BLaER1 treated with 17β-estradiol and CSF1 and Interleukin-3, amounts not matched to agents 10 nM and 100 nM (cell line): ENCODE data around the gene HERPUD1.

Source experiments
- H3K27ac ChIP-seq, 11 experiments: shearing (Covaris generic); formaldehyde crosslinking; 2 replicates each; pipeline ENCODE4 v1.8.1; 2022
- H3K27me3 ChIP-seq, 11 experiments: shearing (Covaris generic); formaldehyde crosslinking; 2 replicates each; pipeline ENCODE4 v1.8.1; 2022
- H3K36me3 ChIP-seq, 11 experiments: shearing (Covaris generic); formaldehyde crosslinking; 2 replicates each; pipeline ENCODE4 v1.8.1; 2022
- H3K4me1 ChIP-seq, 10 experiments: shearing (Covaris generic); formaldehyde crosslinking; 2 replicates each; pipeline ENCODE4 v1.8.1; 2022
- H3K4me2 ChIP-seq, 11 experiments: shearing (Covaris generic); formaldehyde crosslinking; 2 replicates each; pipeline ENCODE4 v1.8.1; 2022
- H3K4me3 ChIP-seq, 10 experiments: shearing (Covaris generic); formaldehyde crosslinking; 2 replicates each; pipeline ENCODE4 v1.8.1; 2022
- H3K9ac ChIP-seq, 11 experiments: shearing (Covaris generic); formaldehyde crosslinking; 2 replicates each; pipeline ENCODE4 v1.8.1; 2022
- H3K9me3 ChIP-seq, 11 experiments: shearing (Covaris generic); formaldehyde crosslinking; replicated peaks in 1 of 11; 2 replicates each; pipeline ENCODE4 v1.8.1; 2022
- H4K20me1 ChIP-seq, 11 experiments: shearing (Covaris generic); formaldehyde crosslinking; 2 replicates each; pipeline ENCODE4 v1.8.1; 2022
- Cebpa-rat ChIP-seq, 11 experiments: shearing (Covaris generic); IDR thresholded peaks; 2 replicates each; pipeline ENCODE4 v1.8.1; 2022

Gene HERPUD1

DNA sequence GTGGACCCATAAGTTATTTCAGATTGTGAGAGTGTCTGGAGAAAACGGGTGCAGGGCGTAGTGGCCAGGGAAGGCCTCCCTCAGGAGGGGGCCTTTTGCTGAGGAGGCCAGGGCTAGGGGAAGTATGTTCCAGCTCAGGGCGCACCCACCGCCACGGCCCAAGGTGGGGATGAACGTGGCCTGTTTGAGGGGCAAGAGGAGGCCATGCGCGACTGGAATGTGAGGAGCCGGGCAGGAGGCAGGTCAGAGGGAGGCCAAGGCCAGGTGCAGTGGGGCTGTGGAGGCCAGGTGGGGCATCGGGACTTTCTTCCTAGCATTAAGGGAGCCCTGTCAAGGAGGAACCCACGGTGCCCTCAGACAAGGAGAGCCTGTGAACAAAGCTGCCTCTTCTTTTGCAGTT lies 40.3 kb upstream of the HERPUD1 start:
- Histone ChIP-seq H3K36me3 (no peaks in the 10 kb centered on the region), H3K4me1 (peaks cover 10 to 38% (median 24%) of the 10 kb centered on the region in 10 experiments), H4K20me1 (no peaks in the 10 kb centered on the region), H3K9ac (no peak overlapping the region), H3K27me3 (no peaks in the 10 kb centered on the region), H3K4me3 (no peak overlapping the region), H3K9me3 (no peaks in the 10 kb centered on the region), H3K27ac (no peak overlapping the region), H3K4me2 (peak overlapping the region in 9 of 11 experiments; percentile 7 to 48 (median 40); a peak in 18 of 22 replicates)
- TF ChIP-seq Cebpa-rat (IDR thresholded peaks at IDR 0.05), result no peak

DNA sequence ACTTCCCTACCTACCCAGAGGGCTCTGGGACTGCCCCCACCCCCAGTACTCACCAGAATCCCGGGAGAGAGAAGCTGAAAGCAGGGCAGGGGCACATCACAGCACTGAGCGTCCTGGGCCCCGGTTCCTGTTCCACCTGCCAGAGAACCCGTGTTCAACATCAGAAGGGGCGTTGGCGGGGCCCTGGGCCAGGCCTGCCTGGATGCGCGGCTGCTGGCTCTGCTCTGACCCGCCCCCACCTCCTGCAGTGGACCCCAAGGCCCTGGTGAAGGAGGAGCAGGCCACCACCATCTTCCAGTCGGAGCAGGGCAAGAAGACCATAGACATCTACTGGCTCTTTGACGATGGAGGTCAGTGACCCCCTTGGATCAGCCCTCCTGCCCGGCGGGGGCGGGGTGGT lies 39.2 kb upstream of the HERPUD1 start:
- Histone ChIP-seq H4K20me1 (no peaks in the 10 kb centered on the region), H3K4me3 (no peak overlapping the region), H3K27ac (no peak overlapping the region), H3K9ac (no peak overlapping the region), H3K4me2 (peak overlapping the region in 6 of 11 experiments; percentile 8 to 48 (median 40); a peak in 6 of 22 replicates), H3K36me3 (no peaks in the 10 kb centered on the region), H3K4me1 (peaks cover 10 to 40% (median 25%) of the 10 kb centered on the region in 10 experiments), H3K9me3 (no peaks in the 10 kb centered on the region), H3K27me3 (no peaks in the 10 kb centered on the region)
- TF ChIP-seq Cebpa-rat (IDR thresholded peaks at IDR 0.05), result no peak

DNA sequence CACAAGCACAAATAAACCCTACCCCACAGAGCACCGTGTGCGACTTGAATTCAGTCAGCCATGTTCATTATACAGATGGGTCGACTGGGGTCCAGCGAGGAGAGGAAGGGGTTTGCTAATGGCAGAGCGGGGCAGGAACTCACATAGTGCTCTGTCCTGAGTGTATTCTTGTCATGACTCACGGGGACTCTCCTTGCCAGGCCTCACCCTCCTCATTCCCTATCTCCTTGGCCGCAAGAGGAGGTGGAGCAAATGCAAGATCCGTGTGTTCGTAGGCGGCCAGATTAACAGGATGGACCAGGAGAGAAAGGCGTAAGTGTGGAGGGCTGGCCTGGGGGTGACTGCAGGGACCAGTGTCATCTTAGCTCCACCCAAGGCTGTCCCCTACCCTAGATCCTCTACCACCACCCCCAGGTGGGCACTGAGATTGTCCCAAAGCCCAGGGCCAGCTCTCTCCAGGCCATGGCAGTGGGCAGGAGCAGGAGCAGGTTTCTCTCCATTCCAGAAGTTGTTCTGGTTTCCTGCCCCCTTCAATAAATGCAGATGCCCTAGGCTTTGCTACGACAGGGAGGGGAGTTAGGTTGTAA lies 37.5 kb upstream of the HERPUD1 start:
- Histone ChIP-seq H3K27ac (no peak overlapping the region), H3K9me3 (no peaks in the 10 kb centered on the region), H3K36me3 (no peaks in the 10 kb centered on the region), H3K4me3 (no peak overlapping the region), H3K27me3 (no peaks in the 10 kb centered on the region), H3K9ac (no peak overlapping the region), H3K4me2 (no peak overlapping the region), H4K20me1 (no peaks in the 10 kb centered on the region), H3K4me1 (peaks cover 14 to 41% (median 32%) of the 10 kb centered on the region in 10 experiments)
- no peak for TF ChIP-seq Cebpa-rat (IDR thresholded peaks at IDR 0.05)

DNA sequence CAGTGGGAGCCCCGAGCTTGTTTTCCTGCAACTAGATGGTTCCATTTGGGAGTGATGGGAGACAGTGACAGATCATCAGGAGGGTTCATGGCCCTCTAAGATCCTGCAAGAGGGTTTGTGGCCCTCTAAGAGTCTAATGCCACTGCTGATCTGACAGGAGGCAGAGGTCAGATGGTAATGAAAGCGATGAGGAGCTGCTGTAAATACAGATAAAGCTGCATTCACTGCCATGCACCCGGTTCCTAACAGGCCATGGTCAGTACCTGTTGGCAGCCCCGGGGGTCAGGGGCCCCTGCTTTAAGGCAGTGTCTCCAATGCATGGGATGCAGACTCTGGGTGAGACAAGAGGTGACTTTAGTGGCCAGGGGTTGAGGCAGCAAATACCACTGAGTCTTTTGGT lies 36.1 kb upstream of the HERPUD1 start:
- no peak for TF ChIP-seq Cebpa-rat (IDR thresholded peaks at IDR 0.05)
- no peaks in the 10 kb centered on the region for H3K27me3 ChIP-seq
- no peak overlapping the region for H3K9ac ChIP-seq
- H3K4me2 ChIP-seq, result no peak overlapping the region
- no peak overlapping the region for H3K4me3 ChIP-seq
- no peaks in the 10 kb centered on the region for H3K9me3 ChIP-seq
- no peaks in the 10 kb centered on the region for H3K36me3 ChIP-seq
- H4K20me1 ChIP-seq, result no peaks in the 10 kb centered on the region
- peaks cover 21 to 50% (median 38%) of the 10 kb centered on the region in 10 experiments for H3K4me1 ChIP-seq
- no peak overlapping the region for H3K27ac ChIP-seq

DNA sequence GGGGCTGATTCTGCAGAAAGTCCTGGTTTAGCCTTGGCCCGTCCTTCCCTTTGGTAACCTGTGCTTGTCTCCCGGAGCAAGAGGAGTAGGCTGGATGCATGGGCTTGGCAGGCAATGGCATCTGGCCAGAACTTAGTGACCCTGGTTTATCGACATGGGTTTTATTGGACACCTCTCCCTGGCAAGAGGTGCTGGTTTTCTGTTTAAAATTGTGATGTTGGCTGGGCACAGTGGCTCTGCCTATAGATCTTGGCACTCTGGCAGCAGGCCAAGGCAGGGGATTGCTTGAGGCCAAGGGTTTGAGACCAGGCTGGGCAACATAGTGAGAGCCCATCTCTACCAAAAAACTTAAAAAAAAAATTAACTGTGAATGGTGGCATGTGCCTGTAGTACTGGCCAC lies 35.7 kb upstream of the HERPUD1 start:
- Histone ChIP-seq H3K4me1 (peaks cover 21 to 53% (median 38%) of the 10 kb centered on the region in 10 experiments), H3K9ac (no peak overlapping the region), H3K4me2 (no peak overlapping the region), H3K27me3 (no peaks in the 10 kb centered on the region), H4K20me1 (no peaks in the 10 kb centered on the region), H3K36me3 (no peaks in the 10 kb centered on the region), H3K27ac (no peak overlapping the region), H3K9me3 (no peaks in the 10 kb centered on the region), H3K4me3 (no peak overlapping the region)
- no peak for TF ChIP-seq Cebpa-rat (IDR thresholded peaks at IDR 0.05)

DNA sequence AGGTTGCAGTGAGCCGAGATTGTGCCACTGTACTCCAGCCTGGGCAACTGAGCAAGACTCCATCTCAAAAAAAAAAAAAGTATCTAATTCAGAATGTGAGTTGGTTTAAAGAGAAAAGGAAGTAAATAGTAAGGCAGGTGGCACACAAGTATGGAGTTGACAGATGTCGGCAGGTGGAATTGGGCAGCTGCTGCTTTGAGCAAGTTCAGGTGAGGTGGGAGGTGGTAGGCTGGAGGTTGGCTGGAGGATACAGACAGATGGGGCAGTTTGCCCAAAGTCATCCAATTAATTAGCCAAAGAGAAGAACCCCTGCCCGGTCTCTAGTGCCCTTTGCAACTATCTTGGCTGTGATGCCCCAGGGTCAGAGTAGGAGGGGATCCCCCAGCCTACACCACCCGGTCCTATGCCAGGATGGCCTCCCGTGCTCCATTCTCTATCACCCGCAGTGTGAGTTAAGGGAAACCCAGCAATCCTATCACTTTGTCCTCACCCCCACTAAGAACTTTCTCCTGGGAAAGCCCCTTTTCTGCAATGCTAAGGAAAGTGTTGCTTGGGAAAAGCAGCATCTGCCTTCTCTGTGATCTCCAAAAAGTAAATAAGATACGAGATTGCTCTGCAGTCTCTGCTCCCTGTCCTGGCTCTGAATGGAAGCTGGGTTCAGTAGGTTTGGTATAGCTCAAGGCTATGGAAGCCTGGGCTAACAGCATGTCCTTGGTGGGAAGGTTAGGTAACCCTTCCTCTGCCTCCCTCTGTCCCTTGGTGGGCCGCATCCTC lies 34.7 kb upstream of the HERPUD1 start:
- H3K9me3 ChIP-seq, result no peaks in the 10 kb centered on the region
- peaks cover 22 to 52% (median 30%) of the 10 kb centered on the region in 10 experiments for H3K4me1 ChIP-seq
- no peaks in the 10 kb centered on the region for H4K20me1 ChIP-seq
- no peak for TF ChIP-seq Cebpa-rat (IDR thresholded peaks at IDR 0.05)
- H3K4me3 ChIP-seq, result no peak overlapping the region
- no peak overlapping the region; a peak in 1 of 22 replicates for H3K27ac ChIP-seq
- no peak overlapping the region for H3K9ac ChIP-seq
- H3K27me3 ChIP-seq, result no peaks in the 10 kb centered on the region
- peak overlapping the region in 3 of 11 experiments; percentile 80 to 92 (median 89); a peak in 2 of 22 replicates for H3K4me2 ChIP-seq
- H3K36me3 ChIP-seq, result no peaks in the 10 kb centered on the region

DNA sequence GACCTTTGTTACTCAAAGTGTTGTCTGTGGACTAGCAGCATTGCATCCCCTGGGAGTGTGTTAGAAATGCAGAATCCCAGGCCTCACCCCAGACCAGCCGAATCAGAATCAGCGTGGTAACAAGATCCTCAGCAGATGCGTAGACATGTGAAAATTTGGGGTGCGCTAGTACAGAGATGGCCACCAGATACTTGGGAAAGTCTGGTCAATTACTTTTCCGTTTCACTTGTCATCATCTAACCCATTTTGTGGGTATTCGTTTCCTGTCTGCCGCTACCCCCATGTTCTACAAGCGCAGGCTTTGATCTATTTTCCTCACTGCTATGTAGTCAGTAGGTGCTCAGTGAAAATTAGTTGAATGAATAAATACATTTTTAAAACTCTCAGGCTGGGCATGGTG lies 33.1 kb upstream of the HERPUD1 start:
- H4K20me1 ChIP-seq, result no peaks in the 10 kb centered on the region
- no peak for TF ChIP-seq Cebpa-rat (IDR thresholded peaks at IDR 0.05)
- peaks cover 22 to 51% (median 28%) of the 10 kb centered on the region in 10 experiments for H3K4me1 ChIP-seq
- no peaks in the 10 kb centered on the region for H3K36me3 ChIP-seq
- H3K4me3 ChIP-seq, result peak overlapping the region in 3 of 10 experiments; percentile 1 to 34 (median 7); a peak in 2 of 20 replicates
- peak overlapping the region; percentile 48 to 92 (median 79) for H3K4me2 ChIP-seq
- H3K9me3 ChIP-seq, result no peaks in the 10 kb centered on the region
- H3K27ac ChIP-seq, result peak overlapping the region in 7 of 11 experiments; percentile 2 to 52 (median 33); a peak in 10 of 22 replicates
- H3K9ac ChIP-seq, result peak overlapping the region in 2 of 11 experiments; percentile 5 to 43; a peak in 3 of 22 replicates
- H3K27me3 ChIP-seq, result no peaks in the 10 kb centered on the region

DNA sequence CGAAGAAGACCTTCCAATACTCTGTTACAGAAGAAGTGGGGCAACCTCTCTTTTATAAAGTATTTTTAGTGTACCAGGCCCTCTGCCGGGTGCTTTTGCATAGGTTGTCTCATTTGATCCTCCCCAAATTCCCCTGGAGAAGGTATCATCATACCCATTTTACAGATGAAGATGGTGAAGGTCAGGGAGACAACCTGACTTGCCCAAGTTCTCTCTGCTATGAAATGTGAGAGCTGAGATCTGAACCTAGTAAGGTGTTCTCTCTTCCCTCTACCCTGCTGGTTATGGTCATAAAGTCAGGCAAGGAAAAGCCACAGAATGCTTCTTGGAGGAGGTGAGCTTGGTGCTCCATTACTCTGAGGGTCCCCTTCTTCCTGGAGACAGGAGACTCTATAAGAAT lies 28.1 kb upstream of the HERPUD1 start:
- Histone ChIP-seq H3K9me3 (peaks cover 0 to 6% (median 0%) of the 10 kb centered on the region in 11 experiments; a peak in 1 of 22 replicates), H3K36me3 (no peaks in the 10 kb centered on the region), H3K4me2 (no peak overlapping the region), H3K4me1 (peaks cover 14 to 49% (median 26%) of the 10 kb centered on the region in 10 experiments), H3K27me3 (no peaks in the 10 kb centered on the region), H3K27ac (no peak overlapping the region), H4K20me1 (no peaks in the 10 kb centered on the region), H3K4me3 (no peak overlapping the region), H3K9ac (no peak overlapping the region)
- TF ChIP-seq Cebpa-rat (IDR thresholded peaks at IDR 0.05), result no peak

DNA sequence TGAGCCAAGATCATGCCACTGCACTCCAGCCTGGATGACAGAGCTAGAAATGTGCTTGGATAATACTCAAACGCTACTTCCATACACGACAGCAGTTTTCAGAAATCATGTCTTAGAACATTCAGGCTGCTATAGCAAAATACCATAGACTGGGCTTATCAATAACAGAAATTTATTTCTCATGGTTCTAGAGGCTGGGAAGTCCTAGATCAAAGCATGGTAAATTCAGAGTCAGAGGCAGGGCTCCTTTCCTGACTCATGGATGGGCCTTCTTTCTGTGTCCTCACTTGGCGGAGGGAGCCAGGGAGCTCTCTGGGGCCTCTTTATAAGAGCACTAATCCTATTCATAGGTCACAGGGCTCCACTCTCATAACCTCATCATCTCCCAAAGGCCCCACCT lies 24.5 kb upstream of the HERPUD1 start:
- peaks cover 0 to 6% (median 0%) of the 10 kb centered on the region in 11 experiments; a peak in 1 of 22 replicates for H3K9me3 ChIP-seq
- H3K9ac ChIP-seq, result no peak overlapping the region
- H3K27ac ChIP-seq, result no peak overlapping the region
- no peak overlapping the region for H3K4me3 ChIP-seq
- no peaks in the 10 kb centered on the region for H3K36me3 ChIP-seq
- peaks cover 22 to 52% (median 44%) of the 10 kb centered on the region in 10 experiments for H3K4me1 ChIP-seq
- H3K4me2 ChIP-seq, result 0 out of 22 replicates have a peak overlapping the region, but pooled peaks of 1 of the 11 experiments have one; percentile 97
- no peak for TF ChIP-seq Cebpa-rat (IDR thresholded peaks at IDR 0.05)
- H3K27me3 ChIP-seq, result no peaks in the 10 kb centered on the region
- no peaks in the 10 kb centered on the region for H4K20me1 ChIP-seq
